22Rv1 (cell line): ENCODE data around the gene VPS35L.

ENCODE experiments used
- H3K27ac ChIP-seq: fragments of 450-650 bp; 2 replicates; pipeline ENCODE4 v1.5.1; 2017
- CTCF ChIP-seq: fragments of 450-650 bp; IDR thresholded peaks from 2 replicates; pipeline ENCODE4 v1.5.1; 2017; ENCODE audit warnings: mild to moderate bottlenecking
- ZFX ChIP-seq: fragments of 450-650 bp; IDR thresholded peaks from 2 replicates; pipeline ENCODE4 v1.6.1; 2017; ENCODE audit warnings: antibody characterized with exemption, borderline replicate concordance

The VPS35L gene

GRCh38 chr16:19518388-19518787, 37.1 kb upstream of the VPS35L start:
- H3K27ac ChIP-seq: no peak overlapping the region
- TF ChIP-seq ZFX (no peak), CTCF (no peak)

- TF ChIP-seq CTCF: no peak
- TF ChIP-seq ZFX: no peak
- peak overlapping the region; percentile 83 for H3K27ac ChIP-seq
These were observed 34.6 kb upstream of the VPS35L start for GRCh38 chr16:19520861-19521331.

GRCh38 chr16:19521471-19522396, 33.8 kb upstream of the VPS35L start, which contains the start of gene GDE1:
TSS of gene GDE1 (minus strand) at chr16:19522098. CDS start at chr16:19521964, 134 bp downstream.
- TF ChIP-seq ZFX (no peak), CTCF (peak; percentile 71)
- peak within 1 kb of the TSS; percentile 83 for H3K27ac ChIP-seq

GRCh38 chr16:19522397-19522732, 33.1 kb upstream of the VPS35L start:
- TF ChIP-seq CTCF: no peak
- TF ChIP-seq ZFX: no peak
- peak overlapping the region; percentile 83 for H3K27ac ChIP-seq

- TF ChIP-seq CTCF: no peak
- no peak for TF ChIP-seq ZFX
- H3K27ac ChIP-seq: peak overlapping the region; percentile 83
These were observed 32.7 kb upstream of the VPS35L start for GRCh38 chr16:19522760-19523159.

- peak overlapping the region; percentile 83; the same call in 1 of the 2 replicates for H3K27ac ChIP-seq
- no peak for TF ChIP-seq CTCF
- TF ChIP-seq ZFX: no peak
These were observed 32.3 kb upstream of the VPS35L start for GRCh38 chr16:19523184-19523558.
